Measurements from ENCODE around the gene WSCD2.

DNA sequence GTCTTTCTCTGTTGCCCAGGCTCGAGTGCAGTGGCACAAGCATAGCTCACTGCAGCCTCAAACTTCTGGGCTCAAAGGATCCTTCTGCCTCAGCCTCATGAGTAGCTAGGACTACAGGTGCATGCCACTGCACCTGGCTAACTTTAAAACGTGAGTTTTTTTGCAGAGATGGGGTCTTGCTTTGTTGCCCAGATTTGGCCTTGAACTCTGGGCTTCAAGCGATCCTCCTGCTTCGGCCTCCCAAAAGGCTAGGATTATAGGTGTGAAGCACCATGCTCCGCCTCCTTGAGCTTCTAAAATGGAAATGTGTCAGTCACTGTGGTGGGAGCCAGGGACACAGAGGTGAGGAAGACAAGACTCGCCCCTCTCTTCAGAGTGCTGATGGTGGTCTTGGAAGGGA is 45.6 kb downstream of the WSCD2 start:
- TF ChIP-seq, protein P1, sequence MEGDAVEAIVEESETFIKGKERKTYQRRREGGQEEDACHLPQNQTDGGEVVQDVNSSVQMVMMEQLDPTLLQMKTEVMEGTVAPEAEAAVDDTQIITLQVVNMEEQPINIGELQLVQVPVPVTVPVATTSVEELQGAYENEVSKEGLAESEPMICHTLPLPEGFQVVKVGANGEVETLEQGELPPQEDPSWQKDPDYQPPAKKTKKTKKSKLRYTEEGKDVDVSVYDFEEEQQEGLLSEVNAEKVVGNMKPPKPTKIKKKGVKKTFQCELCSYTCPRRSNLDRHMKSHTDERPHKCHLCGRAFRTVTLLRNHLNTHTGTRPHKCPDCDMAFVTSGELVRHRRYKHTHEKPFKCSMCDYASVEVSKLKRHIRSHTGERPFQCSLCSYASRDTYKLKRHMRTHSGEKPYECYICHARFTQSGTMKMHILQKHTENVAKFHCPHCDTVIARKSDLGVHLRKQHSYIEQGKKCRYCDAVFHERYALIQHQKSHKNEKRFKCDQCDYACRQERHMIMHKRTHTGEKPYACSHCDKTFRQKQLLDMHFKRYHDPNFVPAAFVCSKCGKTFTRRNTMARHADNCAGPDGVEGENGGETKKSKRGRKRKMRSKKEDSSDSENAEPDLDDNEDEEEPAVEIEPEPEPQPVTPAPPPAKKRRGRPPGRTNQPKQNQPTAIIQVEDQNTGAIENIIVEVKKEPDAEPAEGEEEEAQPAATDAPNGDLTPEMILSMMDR (IDR thresholded peaks at IDR 0.05) = no peak
- no peak for TF ChIP-seq POLR2A (IDR thresholded peaks at IDR 0.05)

Measured in body of pancreas (tissue), 4 donors.